Measurements from ENCODE around the gene CDC5L.

CDC5L gene

DNA sequence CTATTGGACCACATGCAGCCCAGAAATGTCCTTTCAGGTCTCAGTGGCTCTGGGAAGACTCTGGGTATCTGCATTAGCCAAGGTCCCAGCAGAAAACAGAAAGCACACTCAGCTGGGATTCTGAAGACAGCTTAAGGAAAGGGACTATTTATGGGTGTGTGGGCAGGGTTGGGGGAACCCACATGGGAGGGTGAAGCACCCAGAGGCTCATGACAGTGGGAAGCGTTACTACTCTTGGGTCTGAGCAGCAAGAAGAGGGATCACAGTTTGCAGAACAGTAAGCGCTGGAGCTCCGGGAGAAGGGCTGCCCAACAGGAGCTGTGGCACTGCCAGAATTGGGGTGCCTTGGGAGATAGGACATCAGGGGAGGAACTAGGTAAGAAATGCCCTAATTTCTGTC is 12.4 kb upstream of the CDC5L start:
- DNase-seq = no peak

DNA sequence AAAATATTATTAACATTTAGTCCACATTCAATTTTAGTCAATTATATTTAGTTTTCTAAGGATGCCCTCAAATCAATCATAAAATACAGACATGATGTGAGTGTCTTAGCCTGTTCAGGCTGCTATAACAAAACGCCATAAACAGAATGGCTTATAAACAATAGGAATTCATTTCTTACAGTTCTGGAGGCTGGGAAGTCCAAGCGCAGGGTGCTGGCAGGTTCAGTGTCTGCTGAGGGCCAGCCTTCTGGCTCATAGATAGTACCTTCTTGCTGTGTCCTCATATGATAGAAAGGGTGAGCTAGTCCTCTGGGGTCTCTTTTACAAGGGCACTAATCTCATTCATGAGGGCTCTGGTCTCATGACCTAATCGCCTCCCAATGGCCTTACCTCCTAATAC is 10.0 kb upstream of the CDC5L start:
- DNase-seq = no peak

DNA sequence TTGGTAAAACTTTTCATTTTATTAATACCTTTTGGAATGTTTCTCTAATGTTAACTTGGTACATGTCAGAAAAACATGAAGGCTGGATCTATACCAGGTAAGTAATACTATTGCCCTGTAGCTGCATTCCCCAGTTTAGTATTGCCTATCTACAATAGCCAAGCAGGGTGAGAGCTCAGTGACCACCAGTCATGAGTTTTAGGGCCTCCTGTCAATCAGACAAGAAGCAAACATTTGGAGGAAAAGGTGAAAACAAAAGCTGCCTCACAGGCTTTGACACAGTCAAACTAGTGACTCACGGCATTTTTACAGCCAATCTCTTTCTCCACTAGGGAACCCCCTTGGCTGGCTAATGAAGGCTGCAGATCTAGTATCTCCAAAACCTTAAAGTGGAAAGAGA is 9.5 kb upstream of the CDC5L start:
- DNase-seq = no peak

DNA sequence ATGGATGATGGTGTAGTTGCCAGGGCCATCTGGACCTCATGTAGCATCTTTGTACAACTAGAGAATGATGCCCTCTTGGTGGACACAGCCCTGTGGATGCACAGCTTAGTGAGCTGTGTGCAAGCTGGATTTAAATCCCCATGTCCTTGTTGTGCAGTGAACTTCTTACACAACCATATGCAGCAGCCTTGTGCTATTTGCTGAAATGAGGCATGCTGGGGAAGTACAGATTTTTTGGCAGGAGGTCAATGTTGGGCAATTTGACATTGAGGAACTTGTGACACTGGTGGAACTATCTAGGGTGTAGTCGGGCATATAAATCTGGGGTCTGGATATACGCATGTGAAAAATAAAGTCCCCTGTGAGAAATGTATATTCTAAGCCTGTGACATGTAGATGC is 5.8 kb upstream of the CDC5L start:
- no peak for DNase-seq

DNA sequence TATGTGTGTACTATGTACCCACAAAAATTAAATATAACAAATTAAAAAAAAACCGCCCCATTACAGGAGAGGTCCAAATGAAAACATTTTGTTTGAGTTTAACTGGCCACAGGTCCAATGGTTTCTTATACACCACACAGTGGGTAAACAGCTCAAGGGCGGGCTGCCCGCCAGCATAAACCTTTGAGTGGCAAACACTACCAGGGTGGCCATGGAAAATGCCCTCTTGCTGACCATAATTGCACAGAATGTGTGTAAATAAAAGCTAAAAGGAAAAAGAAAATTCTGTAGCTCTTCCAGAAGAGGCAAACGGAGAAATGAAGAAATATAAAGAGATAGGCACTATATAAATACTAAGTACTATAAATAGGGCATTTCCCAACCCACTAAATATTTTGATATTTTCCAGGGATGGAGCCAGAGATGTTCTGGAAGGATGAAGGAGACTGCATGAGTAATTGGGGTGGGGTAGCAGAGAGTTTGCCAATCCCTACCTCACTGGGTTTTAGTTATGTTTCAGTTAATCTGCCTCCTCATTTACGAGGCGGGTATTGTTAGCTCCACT is 1.1 kb upstream of the CDC5L start:
- no peak for DNase-seq

DNA sequence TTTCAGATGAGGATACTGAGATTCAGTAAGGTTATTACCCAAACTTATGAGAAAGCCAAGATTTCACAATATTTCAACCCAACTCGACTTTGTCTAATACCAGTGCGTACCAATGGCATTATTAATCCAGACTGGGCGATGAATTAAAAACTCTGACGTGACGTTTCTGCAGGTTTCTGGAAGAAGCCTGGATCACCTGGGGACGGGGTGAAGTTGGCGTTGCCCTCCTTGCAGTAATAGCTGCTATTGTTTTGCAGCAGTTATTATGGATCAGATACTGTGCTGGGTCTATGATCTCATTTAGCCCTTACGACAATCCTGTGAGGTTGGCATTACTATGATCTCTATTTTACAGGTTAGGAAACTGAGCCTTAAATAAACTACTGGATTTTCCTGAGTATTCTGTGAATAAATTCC is 569 bp upstream of the CDC5L start:
- no peak for DNase-seq

DNA sequence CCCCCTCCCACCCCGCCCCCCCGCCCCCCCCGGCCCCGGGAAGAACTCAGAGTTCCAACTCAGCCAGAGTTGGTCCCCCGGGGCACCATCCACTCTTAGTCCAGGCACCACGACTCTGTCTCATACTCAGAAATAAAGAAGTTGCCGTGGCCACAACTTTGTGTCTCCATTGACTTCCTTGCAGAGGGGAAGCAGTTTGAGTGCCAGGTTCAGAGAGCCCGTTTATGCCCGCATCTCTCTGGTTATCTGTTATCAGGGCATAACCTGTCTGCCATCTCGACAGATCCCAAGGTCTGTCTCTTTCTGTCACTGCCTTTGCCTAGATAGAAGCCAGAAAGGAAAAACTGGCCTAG is 605 bp downstream of the CDC5L start:
- DNase-seq = no peak

DNA sequence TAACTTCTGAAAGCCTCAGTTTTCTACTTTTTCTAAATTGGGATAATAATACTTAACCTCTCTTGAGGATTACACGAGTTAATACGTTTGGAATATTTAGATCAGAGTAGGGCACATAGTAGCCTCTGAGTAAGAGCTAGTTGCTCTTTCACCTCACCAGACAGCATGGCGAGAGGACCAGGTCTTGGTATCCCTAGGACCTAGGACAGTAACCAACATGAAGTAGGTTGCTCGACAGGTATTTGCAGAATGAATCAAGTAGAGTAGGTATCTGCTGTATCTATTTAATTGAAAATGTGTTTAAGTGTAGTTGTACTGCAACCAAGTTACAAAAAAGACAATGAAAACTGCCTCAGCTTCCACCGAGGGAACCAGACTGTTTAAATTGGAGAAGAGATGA is 1.4 kb downstream of the CDC5L start:
- no peak for DNase-seq

DNA sequence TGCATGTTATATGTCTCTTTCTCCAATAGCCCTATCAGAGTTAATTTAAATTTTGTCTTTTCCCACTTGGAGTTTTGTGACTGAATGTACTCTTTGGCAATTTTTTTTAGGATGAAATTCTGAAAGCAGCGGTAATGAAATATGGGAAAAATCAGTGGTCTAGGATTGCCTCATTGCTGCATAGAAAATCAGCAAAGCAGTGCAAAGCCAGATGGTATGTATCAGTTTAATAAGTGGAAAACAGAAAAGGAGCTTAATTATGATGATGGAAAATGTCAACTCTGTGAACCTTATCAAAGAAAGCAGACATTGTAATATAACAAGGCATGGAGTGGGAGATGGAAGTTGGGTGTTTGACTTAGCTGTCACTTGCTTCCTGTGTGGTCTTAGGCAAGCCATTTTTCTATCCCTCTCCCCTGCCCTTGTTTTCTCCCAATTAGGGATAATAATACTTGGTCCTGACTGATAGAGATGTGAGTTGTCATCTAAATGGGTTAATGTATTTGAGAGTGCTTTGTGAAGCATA is 2.7 kb downstream of the CDC5L start:
- no peak for DNase-seq

DNA sequence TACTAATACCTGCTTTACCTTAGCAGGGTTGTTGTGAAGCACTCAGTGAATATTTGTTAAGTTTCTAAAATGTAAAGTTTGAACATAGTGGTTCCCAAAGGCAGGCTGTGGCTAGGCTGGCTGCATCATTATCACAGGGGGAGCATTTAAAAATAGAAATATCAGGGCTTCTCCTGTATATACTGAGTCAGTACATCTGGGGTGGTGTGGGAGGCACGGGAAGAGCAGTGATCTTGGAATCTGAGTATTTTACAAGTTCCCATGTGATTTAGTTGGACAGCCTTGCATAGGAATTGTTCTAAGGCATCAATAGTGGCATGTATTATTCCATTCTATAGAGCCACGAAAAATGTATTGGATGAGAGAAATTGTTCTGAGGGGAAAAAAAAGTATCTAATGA is 8.0 kb downstream of the CDC5L start:
- no peak for DNase-seq

DNA sequence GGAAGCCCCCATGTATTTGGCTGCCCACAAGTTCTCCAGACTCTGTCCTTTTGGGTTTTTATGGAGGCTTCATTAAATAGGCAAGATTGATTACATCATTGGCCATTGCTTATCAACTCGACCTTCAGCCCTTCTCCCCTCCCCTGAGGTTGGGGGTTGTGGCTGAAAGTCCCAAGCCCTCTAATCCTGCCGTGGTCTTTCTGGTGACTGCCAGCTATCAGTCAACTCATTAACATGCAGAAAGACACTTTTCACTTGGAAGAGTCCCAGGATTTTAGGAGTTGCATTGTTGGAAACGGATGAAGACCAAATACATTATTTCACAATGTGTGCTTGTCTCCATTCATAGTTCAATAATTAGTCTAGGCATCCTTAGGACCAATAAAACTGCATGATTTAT is 9.5 kb downstream of the CDC5L start:
- DNase-seq = no peak

DNA sequence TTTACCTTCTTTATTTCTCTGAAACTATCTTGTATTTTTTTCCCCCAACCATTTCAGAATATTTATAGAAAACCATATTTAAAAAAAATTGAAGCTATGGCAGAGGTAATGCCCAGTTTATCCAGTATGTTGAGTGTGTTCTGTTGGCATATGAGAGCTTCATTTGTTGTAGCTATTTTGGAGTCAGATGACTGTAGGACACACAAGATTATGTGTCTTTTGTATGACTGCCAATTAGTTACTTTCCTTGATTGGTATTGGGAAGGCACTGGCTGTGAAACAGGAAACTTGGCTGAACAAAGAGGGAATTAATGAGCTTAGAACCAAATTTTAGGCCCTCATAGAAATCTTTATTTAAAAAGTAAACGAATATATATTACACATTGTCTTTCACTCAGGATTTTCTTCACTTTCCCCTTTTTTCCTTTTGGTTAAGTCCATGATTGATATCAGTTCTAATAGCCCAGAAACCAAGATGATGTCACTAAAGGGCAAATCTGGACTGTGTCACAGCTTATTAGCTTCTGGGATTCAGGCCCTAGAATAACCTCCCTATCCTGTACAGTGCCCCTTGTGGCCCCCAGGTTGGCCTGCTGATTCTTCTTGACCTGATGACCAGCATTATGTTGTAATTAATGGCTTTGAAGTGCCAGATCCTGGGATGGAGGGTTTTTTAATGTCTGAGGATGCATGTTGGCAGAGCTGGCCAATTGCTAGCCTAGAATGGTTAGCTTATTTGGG is 10.1 kb downstream of the CDC5L start:
- no peak for DNase-seq

DNA sequence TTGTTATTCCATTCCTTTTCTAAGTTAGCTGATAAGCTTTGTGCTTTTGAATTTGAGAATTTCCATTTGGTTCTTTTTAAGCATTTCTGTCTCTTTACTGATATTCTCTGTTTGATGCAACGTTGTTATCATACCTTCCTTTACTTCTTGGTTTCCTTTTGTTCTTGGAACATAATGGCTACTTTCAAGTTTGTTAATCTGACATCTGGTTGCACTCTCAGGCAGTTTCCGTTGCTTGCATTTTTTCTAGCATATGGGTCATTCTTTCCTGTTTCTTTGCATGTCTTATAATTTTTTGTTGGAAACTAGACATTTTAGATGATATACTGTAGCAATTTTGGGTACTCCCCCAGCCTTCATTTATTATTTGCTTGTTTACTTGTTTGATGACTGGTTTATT is 12.5 kb downstream of the CDC5L start:
- no peak for DNase-seq

DNA sequence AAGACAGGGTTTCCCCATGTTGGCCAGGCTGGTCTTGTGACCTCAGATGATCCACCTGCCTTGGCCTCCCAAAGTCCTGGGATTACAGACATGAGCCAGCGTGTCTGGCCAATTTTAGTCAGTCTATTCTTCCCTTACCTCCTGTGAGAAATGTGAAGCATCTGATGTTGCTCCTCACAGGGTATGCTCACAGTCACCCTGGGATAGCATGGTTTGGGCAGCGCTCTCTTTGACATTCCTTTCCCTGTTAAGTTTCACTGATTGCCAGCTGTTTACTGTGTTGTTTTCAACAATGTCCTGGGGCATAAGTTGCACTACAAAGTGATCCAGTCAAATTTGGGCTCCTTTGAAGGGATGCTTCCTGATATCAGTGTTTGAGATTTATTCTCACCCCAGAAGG is 13.1 kb downstream of the CDC5L start:
- DNase-seq = no peak

DNA sequence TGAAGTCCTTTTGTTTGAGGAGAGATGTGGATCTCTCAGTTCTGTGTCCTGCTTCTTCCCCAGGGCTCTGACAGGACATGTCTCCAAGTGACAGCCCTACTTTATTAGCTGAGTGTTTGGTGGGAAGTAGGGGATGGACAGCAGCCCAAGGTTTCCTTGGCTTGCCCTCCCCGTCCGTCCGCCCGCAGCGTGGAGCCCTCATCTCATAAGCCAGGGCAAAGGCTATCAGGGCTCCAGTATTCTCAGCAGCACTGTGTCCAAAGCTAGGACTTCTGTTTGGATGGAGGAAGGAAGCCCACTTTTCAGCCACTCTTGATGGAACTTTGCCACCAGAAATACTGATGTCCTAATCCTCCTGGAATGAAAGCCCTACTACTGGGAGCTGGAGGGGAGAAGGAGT is 13.6 kb downstream of the CDC5L start:
- DNase-seq = no peak

DNA sequence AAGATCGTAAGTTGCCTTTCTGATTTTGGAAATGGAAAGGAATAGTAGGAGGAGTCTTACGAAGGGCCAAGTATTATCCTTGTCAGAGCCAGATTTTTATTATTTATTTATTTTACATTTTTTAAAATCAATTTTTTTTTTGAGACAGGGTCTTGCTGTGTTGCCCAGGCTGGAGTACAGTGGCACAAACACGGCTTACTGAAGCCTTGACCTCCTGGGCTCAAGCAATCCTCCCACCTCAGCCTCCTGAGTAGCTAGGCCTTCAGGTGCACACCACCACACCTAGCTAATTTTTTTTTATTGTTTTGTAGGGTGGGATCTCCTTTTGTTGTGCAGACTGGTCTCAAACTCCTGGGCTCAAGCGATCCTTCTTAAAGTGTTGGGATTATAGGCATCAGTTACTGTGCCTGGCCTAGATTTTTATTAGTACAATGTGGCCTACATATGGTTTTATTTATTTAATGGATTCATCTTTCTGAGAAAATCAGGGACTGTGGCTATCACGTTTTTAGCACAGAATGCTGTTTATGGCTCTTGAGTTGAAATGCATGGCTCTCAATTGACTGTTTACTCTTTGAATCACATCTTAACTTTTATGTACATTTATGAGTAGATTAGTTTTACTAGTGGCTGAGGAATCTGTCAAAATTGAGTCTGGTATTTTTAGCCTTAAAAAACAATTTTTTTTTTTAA is 16.7 kb downstream of the CDC5L start:
- no peak for DNase-seq

DNA sequence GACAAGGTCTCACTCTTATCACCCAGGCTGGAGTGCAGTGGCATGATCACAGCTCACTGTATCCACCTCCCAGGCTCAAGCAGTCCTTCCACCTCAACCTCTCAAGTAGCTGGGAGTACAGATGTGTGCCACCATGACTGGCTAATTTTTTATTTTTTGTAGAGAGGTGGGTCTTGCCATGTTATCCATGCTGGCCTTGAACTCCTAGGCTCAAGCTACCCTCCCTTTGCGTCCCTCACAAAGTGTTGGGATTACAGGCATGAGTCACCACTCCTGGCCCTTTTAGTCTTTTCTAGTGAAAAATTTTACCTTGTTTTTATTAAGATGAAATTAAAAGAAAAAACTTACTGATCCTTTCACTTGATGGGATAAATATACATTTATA is 17.2 kb downstream of the CDC5L start:
- DNase-seq = no peak

DNA sequence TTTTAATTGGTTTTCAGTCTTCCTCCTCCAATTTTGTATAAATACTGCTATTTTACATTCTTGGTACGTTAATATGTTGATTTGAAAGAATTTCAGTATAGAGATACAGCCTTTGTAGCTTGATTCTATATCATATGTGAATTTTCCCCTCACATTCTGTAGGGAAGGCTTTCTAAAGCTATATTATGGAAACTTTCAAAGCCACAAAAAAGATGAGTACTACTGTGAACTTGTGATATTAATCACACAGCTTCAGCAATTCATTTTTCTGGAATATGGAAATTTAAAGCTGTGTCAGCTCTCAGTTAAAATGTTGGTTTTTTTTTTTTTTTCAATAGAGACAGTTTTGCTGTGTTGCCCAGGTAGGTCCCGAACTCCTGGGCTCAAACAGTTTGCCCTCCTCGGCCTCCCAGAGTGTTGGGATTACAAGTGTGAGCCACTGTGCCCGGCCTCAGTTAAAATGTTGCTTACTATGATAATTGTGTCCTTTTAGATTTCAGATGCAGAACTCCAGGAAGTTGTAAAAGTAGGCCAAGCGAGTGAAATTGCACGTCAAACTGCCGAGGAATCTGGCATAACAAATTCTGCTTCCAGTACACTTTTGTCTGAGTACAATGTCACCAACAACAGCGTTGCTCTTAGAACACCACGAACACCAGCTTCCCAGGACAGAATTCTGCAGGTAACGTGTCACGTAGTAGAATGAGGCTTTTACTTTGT is 20.6 kb downstream of the CDC5L start:
- DNase-seq = no peak

DNA sequence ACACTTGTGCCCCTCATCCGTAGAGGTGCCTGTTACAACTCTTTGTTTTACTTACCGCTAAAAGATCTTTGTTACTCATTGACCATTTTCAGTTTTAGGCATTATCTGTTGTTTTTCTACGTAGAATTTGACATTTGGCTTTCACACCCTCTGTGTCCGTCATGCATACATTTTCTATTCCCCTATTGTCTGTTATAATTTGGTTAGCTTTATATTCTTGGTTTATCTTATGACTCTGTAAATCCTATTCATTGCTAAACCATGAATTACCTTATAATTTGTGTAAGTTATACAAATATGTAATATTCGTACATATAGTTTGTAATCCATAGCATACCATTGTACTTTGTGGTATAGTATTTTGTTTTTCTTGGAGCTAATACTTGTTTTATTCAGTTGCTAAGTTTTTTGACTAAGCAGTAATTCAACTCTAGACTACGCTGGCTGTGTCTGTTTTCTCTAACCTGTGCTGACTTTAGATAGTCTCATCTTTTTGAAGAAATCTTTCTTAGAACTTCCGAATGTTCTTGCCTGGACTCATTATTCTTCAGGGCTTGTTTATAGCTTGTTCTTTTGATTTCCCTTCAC is 21.8 kb downstream of the CDC5L start:
- DNase-seq = no peak

DNA sequence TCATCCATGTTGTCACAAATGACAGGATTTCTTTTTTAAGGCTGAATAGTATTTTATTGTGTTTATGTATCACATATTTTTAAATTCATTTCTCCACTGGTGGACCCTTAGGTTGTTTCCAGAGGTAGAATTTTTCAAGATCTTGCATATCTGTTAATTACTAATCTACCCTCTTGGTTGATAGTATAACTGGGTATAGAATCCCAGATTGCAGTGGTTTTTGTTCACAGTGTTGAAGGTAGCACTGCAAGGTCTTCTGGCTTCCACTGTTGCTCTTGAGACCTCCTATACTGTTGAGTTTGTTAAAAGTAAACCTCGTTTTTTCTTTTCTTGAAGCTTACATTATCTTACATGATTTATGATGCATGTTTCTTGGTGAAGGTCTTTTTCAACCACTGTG is 22.9 kb downstream of the CDC5L start:
- DNase-seq = no peak

DNA sequence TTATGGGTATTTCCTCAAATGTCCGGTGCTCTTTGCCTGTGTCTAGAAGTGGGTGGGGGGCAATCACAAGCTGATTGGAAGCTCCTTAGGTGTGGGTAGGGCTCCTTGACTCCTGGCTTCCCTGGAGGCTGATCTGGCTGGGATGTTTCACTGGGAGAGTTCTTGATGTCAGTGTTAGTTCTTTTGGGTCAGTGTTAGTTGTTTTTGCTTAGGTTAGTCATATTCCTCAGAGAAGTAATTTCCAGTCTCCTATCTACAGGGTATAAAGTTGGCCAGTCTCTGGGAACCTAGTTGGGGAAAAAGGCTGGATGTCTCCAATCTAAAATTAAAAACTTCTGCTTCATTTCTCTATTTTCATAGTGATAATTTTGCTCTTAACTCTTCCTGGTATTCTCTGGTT is 23.6 kb downstream of the CDC5L start:
- no peak for DNase-seq

DNA sequence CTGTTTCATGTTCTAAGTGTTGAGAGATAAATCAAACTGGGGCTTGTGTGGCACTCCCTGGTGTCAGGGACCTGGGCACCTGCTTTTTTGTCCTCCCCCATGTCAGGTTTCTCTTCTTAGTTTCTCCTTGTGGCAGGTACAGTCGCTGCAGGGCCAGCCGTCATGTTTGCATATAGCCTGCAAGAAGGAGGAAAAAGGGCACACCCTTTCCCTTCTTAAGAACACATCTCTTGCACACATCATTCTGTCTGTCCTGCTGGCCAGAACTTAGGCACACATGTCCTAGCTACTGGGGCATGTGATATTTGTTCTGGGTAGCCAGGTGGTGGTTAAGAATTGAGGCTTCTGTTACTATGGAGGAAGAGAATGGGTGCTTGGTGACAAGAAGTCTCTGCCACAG is 27.9 kb downstream of the CDC5L start:
- no peak for DNase-seq

DNA sequence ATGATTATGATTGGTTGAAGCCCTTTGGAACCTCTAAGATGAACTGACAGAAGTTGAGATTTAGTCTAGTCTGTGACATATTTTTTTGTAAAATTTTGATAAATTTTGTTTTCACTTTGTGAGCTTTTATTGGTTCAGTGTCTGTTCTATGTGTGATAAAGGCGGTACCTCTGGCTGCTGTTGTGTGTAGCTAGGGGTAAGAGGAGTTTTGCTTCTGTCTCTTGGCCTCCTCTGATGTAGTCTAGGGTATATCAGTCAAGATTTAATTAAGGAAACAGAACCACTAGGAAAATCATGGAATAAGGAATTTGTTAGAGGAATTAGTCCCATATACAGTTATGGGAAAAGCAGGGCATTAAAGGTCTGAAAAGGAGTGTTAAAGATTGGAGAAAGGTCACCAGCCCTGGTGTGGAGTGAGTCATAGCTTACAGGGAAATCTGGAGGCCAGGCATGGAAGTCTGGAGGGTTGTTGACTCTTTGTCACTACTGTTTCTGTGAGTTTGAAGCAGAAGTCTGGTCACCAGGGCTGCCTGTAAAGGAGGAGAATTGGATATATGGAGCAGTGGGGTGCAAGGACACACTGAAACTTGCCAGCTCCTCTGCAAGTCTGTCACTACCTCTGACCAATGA is 28.5 kb downstream of the CDC5L start:
- no peak for DNase-seq

Measured in activated CD8-positive, alpha-beta memory T cell treated with anti-CD3 and anti-CD28 coated beads, Interleukin-2, amount 50 U/mL, for 48 hours (primary cell).